Smooth muscle cell (in vitro differentiated cells): ENCODE results near the gene MT1B. TPM values are rescaled to one million over a fixed set of nuclear protein-coding genes. Genes with fewer than 3 reads are reported as not detected.
"Not testable (repeated sequence)": the region's sequence is repeated elsewhere in the genome, so short reads cannot be mapped to it uniquely, and the experiment has no call there.

Source experiments
- DNase-seq: peaks from one replicate; lab custom pipeline; 2025; ENCODE audit not compliant: unreplicated experiment; lab: John Stamatoyannopoulos, UW
- H2AFZ ChIP-seq: fragments of 200-600 bp; sonication (generic); 2 replicates; pipeline ENCODE4 v1.6.0; 2016; ENCODE audit warnings: antibody characterized with exemption, low read depth, mild to moderate bottlenecking
- H3F3A ChIP-seq: fragments of 200-600 bp; sonication (generic); 2 replicates; pipeline ENCODE4 v1.6.0; 2017; ENCODE audit warnings: antibody characterized with exemption, low read depth
- H3K27ac ChIP-seq: fragments of 200-600 bp; sonication (generic); 2 replicates; pipeline ENCODE4 v1.5.1; 2016; ENCODE audit warnings: low read depth, mild to moderate bottlenecking
- H3K27me3 ChIP-seq: fragments of 200-600 bp; sonication (generic); 2 replicates; pipeline ENCODE4 v1.6.1; 2016; ENCODE audit warnings: low read depth, mild to moderate bottlenecking
- H3K36me3 ChIP-seq: fragments of 200-600 bp; sonication (generic); 2 replicates; pipeline ENCODE4 v1.5.1; 2016; ENCODE audit warnings: low read depth
- H3K4me1 ChIP-seq: fragments of 200-600 bp; sonication (generic); 2 replicates; pipeline ENCODE4 v1.5.1; 2016; ENCODE audit warnings: low read depth
- H3K4me2 ChIP-seq: fragments of 200-600 bp; sonication (generic); 2 replicates; pipeline ENCODE4 v1.6.0; 2016; ENCODE audit warnings: mild to moderate bottlenecking
- H3K4me3 ChIP-seq: fragments of 200-600 bp; sonication (generic); 2 replicates; pipeline ENCODE4 v1.5.1; 2016; ENCODE audit warnings: mild to moderate bottlenecking
- H3K79me2 ChIP-seq: fragments of 200-600 bp; sonication (generic); 2 replicates; pipeline ENCODE4 v1.6.0; 2016; ENCODE audit warnings: low read depth, mild to moderate bottlenecking
- H3K9ac ChIP-seq: fragments of 200-600 bp; sonication (generic); 2 replicates; pipeline ENCODE4 v1.6.0; 2016; ENCODE audit warnings: low read depth
- H3K9me3 ChIP-seq: fragments of 200-600 bp; sonication (generic); replicated peaks from 2 replicates; pipeline ENCODE4 v1.5.1; 2016; ENCODE audit warnings: low read depth
- H4K20me1 ChIP-seq: fragments of 200-600 bp; sonication (generic); 2 replicates; pipeline ENCODE4 v1.6.0; 2016; ENCODE audit warnings: low read depth
- CTCF ChIP-seq: fragments of 200-600 bp; sonication (generic); IDR thresholded peaks from 2 replicates; pipeline ENCODE4 v1.5.1; 2017; ENCODE audit warnings: borderline replicate concordance, mild to moderate bottlenecking, antibody characterized with exemption; ENCODE audit not compliant: insufficient read depth, poor library complexity, severe bottlenecking
- WGBS: methylation state at CpG from one replicate; pipeline ENCODE4 v1.1.7; 2016; ENCODE audit warnings: low lambda C conversion rate; 5-methylcytosine and 5-hydroxymethylcytosine counted together
- polyA plus RNA-seq: library from polyadenylated mRNA; unstranded; fragments of >200 nt; fragmentation: Nextera tagmentation; extraction: Ambion mirVana; gene quantifications from 2 replicates; pipeline ENCODE4 v1.2.1, GENCODE V29; 2016
- total RNA-seq: library from RNA; depleted of rRNA; stranded (reverse); fragments of >200 nt; gene quantifications from 2 replicates; pipeline ENCODE4 v1.2.3, GENCODE V29; 2014

The MT1B gene
- total and polyA plus RNA-seq, 2 experiments from 2014 or later = not detected

GRCh38 chr16:56670620-56670934 is 18.9 kb downstream of the MT1B start:
- Histone ChIP-seq H3K9ac (no peak overlapping the region), H3K4me2 (no peak overlapping the region), H3K36me3 (no peaks in the 10 kb centered on the region), H3K27me3 (peaks cover 100% of the 10 kb centered on the region), H3F3A (no peaks in the 10 kb centered on the region), H3K79me2 (no peaks in the 10 kb centered on the region), H3K9me3 (no peaks in the 10 kb centered on the region), H2AFZ (no peak overlapping the region), H3K27ac (no peak overlapping the region), H4K20me1 (no peaks in the 10 kb centered on the region), H3K4me1 (no peaks in the 10 kb centered on the region), H3K4me3 (no peak overlapping the region)
- 54% methylated on average over 2 of the region's 2 CpGs for WGBS
- TF ChIP-seq CTCF = no peak
- DNase-seq = no peak

- H3K4me3 ChIP-seq, H3K9ac ChIP-seq, H3F3A ChIP-seq, H3K4me1 ChIP-seq, H3K27ac ChIP-seq, H4K20me1 ChIP-seq, H2AFZ ChIP-seq, DNase-seq, H3K79me2 ChIP-seq, H3K4me2 ChIP-seq, H3K36me3 ChIP-seq, H3K9me3 ChIP-seq: not testable (repeated sequence)
- WGBS = 79% methylated on average over 2 of the region's 2 CpGs
- peaks cover 100% of the 10 kb centered on the region for H3K27me3 ChIP-seq
Measured at GRCh38 chr16:56671691-56672090, 20.0 kb downstream of the MT1B start.

GRCh38 chr16:56672171-56672570 is 20.5 kb downstream of the MT1B start:
- 81% methylated on average over 3 of the region's 3 CpGs for WGBS
- H3K4me2 ChIP-seq, H4K20me1 ChIP-seq, H3K27ac ChIP-seq, DNase-seq, H3F3A ChIP-seq, H3K9ac ChIP-seq, H3K79me2 ChIP-seq, H3K4me3 ChIP-seq, H2AFZ ChIP-seq, H3K4me1 ChIP-seq, H3K9me3 ChIP-seq, H3K36me3 ChIP-seq: not testable (repeated sequence)
- H3K27me3 ChIP-seq = peaks cover 100% of the 10 kb centered on the region

GRCh38 chr16:56672761-56673536 is 21.3 kb downstream of the MT1B start:
- Histone ChIP-seq H3K27ac (no peak overlapping the region), H3K79me2 (no peaks in the 10 kb centered on the region), H3K27me3 (peaks cover 100% of the 10 kb centered on the region), H4K20me1 (no peaks in the 10 kb centered on the region), H3K4me1 (no peaks in the 10 kb centered on the region), H3K36me3 (no peaks in the 10 kb centered on the region), H3F3A (no peaks in the 10 kb centered on the region), H3K9me3 (no peaks in the 10 kb centered on the region), H2AFZ (no peak overlapping the region), H3K4me3 (no peak overlapping the region), H3K9ac (no peak overlapping the region), H3K4me2 (no peak overlapping the region)
- TF ChIP-seq CTCF = no peak
- 74% methylated on average over 11 of the region's 11 CpGs for WGBS
- no peak for DNase-seq
